HepG2 (cell line): ENCODE measurements around the gene DPY19L3. TPM values are rescaled to one million over a fixed set of nuclear protein-coding genes. Genes with fewer than 3 reads are reported as not detected.
A peak's percentile ranks its signal among the peaks of the same experiment; 100 is the strongest.

Source experiments
- ATAC-seq: fragments of 200-7000 bp; cut with Tn5 transposase; 3 replicates; pipeline ENCODE4 v1.9.1; 2020; ENCODE audit warnings: mild to moderate bottlenecking, moderate library complexity
- BruUV-seq: library from RNA; stranded (reverse); fragments of 400-500 nt; replicated peaks from 2 replicates; lab custom pipeline; 2021; lab: Mats Ljungman, UMichigan
- CTCF ChIA-PET: fragments of 300-600 bp; formaldehyde crosslinking; extraction: SDS; loops from one replicate; lab custom pipeline; 2021; ENCODE audit warnings: low total read pairs, inconsistent platforms, low intra/inter-chr PET ratio; lab: Yijun Ruan, JAX
- POLR2A ChIA-PET: fragments of 350-600 bp; sonication (Branson Sonifier 250); formaldehyde crosslinking; loops from one replicate; lab custom pipeline; 2020; ENCODE audit warnings: antibody characterized with exemption, inconsistent platforms; lab: Yijun Ruan, JAX
- DNase-seq: peaks from one replicate; pipeline ENCODE4 v3.0.0-alpha.2; 2015; ENCODE audit warnings: low spot score
- FAIRE-seq: peaks from 3 replicates; lab custom pipeline; 2011; peaks lifted over from hg19 to GRCh38; lab: Jason Lieb, UNC
- H2AFZ ChIP-seq: one replicate; pipeline ENCODE4 v1.6.1; 2011; ENCODE audit warnings: low read length, inconsistent platforms
- H3K27ac ChIP-seq: fragments of 300-600 bp; 3 replicates; pipeline ENCODE4 v1.8.0; 2011; ENCODE audit warnings: mixed run types, mild to moderate bottlenecking, mixed read lengths, low read length, inconsistent platforms; ENCODE audit not compliant: insufficient read depth; ENCODE audit errors: extremely low read length
- H3K27me3 ChIP-seq, 2 experiments: fragments of 200-600 bp in 1 of 2; 2 replicates in 1 of 2; 3 replicates in 1 of 2; pipeline versions ENCODE4 v1.6.0 to v1.8.0; 2011; ENCODE audit warnings: low read length in 2 of 2, mild to moderate bottlenecking in 2 of 2, moderate library complexity in 2 of 2, inconsistent platforms in 1 of 2; ENCODE audit not compliant: insufficient read depth in 2 of 2, control insufficient read depth in 1 of 2
- H3K36me3 ChIP-seq, 2 experiments: fragments of 200-600 bp in 1 of 2; replicated peaks in 1 of 2; 2 replicates in 1 of 2; 3 replicates in 1 of 2; pipeline versions ENCODE4 v1.5.1 to v1.8.0; 2011; ENCODE audit warnings: low read length in 2 of 2, inconsistent platforms in 1 of 2; ENCODE audit not compliant: insufficient read depth in 2 of 2, control insufficient read depth in 1 of 2
- H3K4me1 ChIP-seq: 2 replicates; pipeline ENCODE4 v1.5.1; 2012; ENCODE audit warnings: low read length, inconsistent platforms; ENCODE audit not compliant: insufficient read depth
- H3K4me2 ChIP-seq: 2 replicates; pipeline ENCODE4 v1.6.0; 2011; ENCODE audit warnings: low read depth, low read length, inconsistent platforms
- H3K4me3 ChIP-seq, 3 experiments: fragments of 200-600 bp in 1 of 3; sonication (generic), shearing (Covaris generic) in 1 of 3; replicated peaks in 1 of 3; 2 replicates each; pipeline ENCODE4 v1.5.1; 2011 to 2016; ENCODE audit warnings: low read length in 3 of 3, inconsistent platforms in 2 of 3, low read depth in 2 of 3, mild to moderate bottlenecking in 2 of 3, control low read depth in 1 of 3, mixed read lengths in 1 of 3; ENCODE audit not compliant: insufficient read depth in 1 of 3
- H3K79me2 ChIP-seq: one replicate; pipeline ENCODE4 v1.6.1; 2011; ENCODE audit warnings: low read length, inconsistent platforms; ENCODE audit not compliant: insufficient read depth
- H3K9ac ChIP-seq: 2 replicates; pipeline ENCODE4 v1.6.0; 2011; ENCODE audit warnings: mild to moderate bottlenecking, low read depth, low read length, inconsistent platforms; ENCODE audit not compliant: insufficient read depth
- H3K9me3 ChIP-seq: 2 replicates; pipeline ENCODE4 v1.5.1; 2012; ENCODE audit warnings: mild to moderate bottlenecking, low read length
- H4K20me1 ChIP-seq: 2 replicates; pipeline ENCODE4 v1.6.0; 2011; ENCODE audit warnings: inconsistent platforms, mild to moderate bottlenecking, low read length, moderate library complexity; ENCODE audit not compliant: insufficient read depth
- AGO2 ChIP-seq: fragments of 200-400 bp; formaldehyde crosslinking; optimal IDR thresholded peaks from 2 replicates; pipeline ENCODE3; 2017; ENCODE audit warnings: mild to moderate bottlenecking, low read depth, low read length, moderate library complexity
- CEBPG ChIP-seq: IDR thresholded peaks from 2 replicates; pipeline ENCODE4 v1.6.1; 2016
- FLYWCH1 ChIP-seq: sonication (generic); formaldehyde crosslinking; IDR thresholded peaks from 2 replicates; pipeline ENCODE4 v1.8.1; 2023; ENCODE audit warnings: mild to moderate bottlenecking, missing genetic modification reagents
- FOXK2 ChIP-seq: fragments of 450-650 bp; IDR thresholded peaks from 2 replicates; pipeline ENCODE4 v1.6.1; 2016
- HMGXB4 ChIP-seq, 2 experiments: sonication (generic) in 1 of 2; formaldehyde crosslinking in 1 of 2; IDR thresholded peaks; 2 replicates each; pipeline versions ENCODE4 v1.4.0 to v1.6.1; 2018 to 2020; ENCODE audit warnings: missing genetic modification reagents in 2 of 2, borderline replicate concordance in 1 of 2, low read depth in 1 of 2, mild to moderate bottlenecking in 1 of 2, missing biosample characterization in 1 of 2
- KAT7 ChIP-seq: IDR thresholded peaks from 2 replicates; pipeline ENCODE4 v1.6.1; 2018; ENCODE audit warnings: borderline replicate concordance, missing compliant biosample characterization
- NFATC3 ChIP-seq: sonication (generic); formaldehyde crosslinking; IDR thresholded peaks from 2 replicates; pipeline ENCODE4 v1.5.1; 2020; ENCODE audit warnings: mild to moderate bottlenecking, missing genetic modification reagents
- NFYC ChIP-seq: IDR thresholded peaks from 2 replicates; pipeline ENCODE4 v1.6.1; 2016; ENCODE audit warnings: missing genetic modification reagents, missing compliant biosample characterization
- POLR2AphosphoS2 ChIP-seq: IDR thresholded peaks from 2 replicates; pipeline ENCODE4 v1.6.1; 2011; ENCODE audit warnings: low read depth, low read length, improper control_type of control experiment
- POLR2AphosphoS5 ChIP-seq: IDR thresholded peaks from 2 replicates; pipeline ENCODE4 v1.6.1; 2012; ENCODE audit warnings: low read depth, low read length
- PTBP1 ChIP-seq: fragments of 200-400 bp; formaldehyde crosslinking; IDR thresholded peaks from 2 replicates; pipeline ENCODE4 v1.6.1; 2018; ENCODE audit warnings: low read length, low read depth; ENCODE audit not compliant: poor library complexity, severe bottlenecking
- RELA ChIP-seq: sonication (generic); formaldehyde crosslinking; IDR thresholded peaks from 2 replicates; pipeline ENCODE4 v1.4.0; 2020; ENCODE audit warnings: missing genetic modification reagents
- STAT6 ChIP-seq: sonication (generic); formaldehyde crosslinking; IDR thresholded peaks from 2 replicates; pipeline ENCODE4 v1.4.0; 2020; ENCODE audit warnings: missing genetic modification reagents, mild to moderate bottlenecking, borderline replicate concordance
- THAP11 ChIP-seq: IDR thresholded peaks from 2 replicates; pipeline ENCODE4 v1.6.1; 2016; ENCODE audit warnings: missing biosample characterization, missing genetic modification reagents
- ZBTB33 ChIP-seq: sonication (generic); formaldehyde crosslinking; IDR thresholded peaks from 2 replicates; pipeline ENCODE4 v1.4.0; 2020; ENCODE audit warnings: missing genetic modification reagents
- ZNF17 ChIP-seq: sonication (generic); formaldehyde crosslinking; IDR thresholded peaks from 2 replicates; pipeline ENCODE4 v1.5.0; 2020; ENCODE audit warnings: mild to moderate bottlenecking, missing genetic modification reagents
- ZNF691 ChIP-seq: sonication (generic); formaldehyde crosslinking; IDR thresholded peaks from 2 replicates; pipeline ENCODE4 v1.4.0; 2020; ENCODE audit warnings: missing genetic modification reagents, low read depth, mild to moderate bottlenecking, borderline replicate concordance
- ZNF709 ChIP-seq: sonication (generic); formaldehyde crosslinking; IDR thresholded peaks from 2 replicates; pipeline ENCODE4 v1.5.0; 2020; ENCODE audit warnings: mild to moderate bottlenecking, missing genetic modification reagents
- WGBS: methylation state at CpG from one replicate; pipeline ENCODE4 v1.1.6; 2017; ENCODE audit warnings: low lambda C conversion rate; 5-methylcytosine and 5-hydroxymethylcytosine counted together
- in situ Hi-C: cut with HindIII; loops from 2 replicates; pipeline ENCODE4 v1.10.0; 2017; ENCODE audit warnings: low pct_unique_long_range_greater_than_20kb; ENCODE audit not compliant: extremely low pct_ligation_motif_present
- intact Hi-C: fragments of 100-400 bp; cut with micrococcal nuclease; formaldehyde crosslinking; loops from one replicate; pipeline ENCODE4 v1.10.0; 2022; ENCODE audit not compliant: unreplicated experiment
- polyA plus RNA-seq, 8 experiments: library from polyadenylated mRNA; depleted of rRNA in 3 of 8; stranded (reverse) in 7 of 8; unstranded in 1 of 8; fragments of >200 nt; fragmentation: Illumina TruSeq in 4 of 8; extraction: Trizol in 4 of 8; gene quantifications; 2 replicates each; pipeline versions ENCODE4 v1.2.1 to v1.2.3, GENCODE V29; 2011 to 2016; ENCODE audit warnings: low read depth in 4 of 8, missing spikeins in 1 of 8, mixed read lengths in 1 of 8; ENCODE audit not compliant: insufficient read depth in 1 of 8
- total RNA-seq, 5 experiments: library from RNA; depleted of rRNA; stranded (reverse); fragments of >200 nt; fragmentation: Illumina TruSeq; extraction: Trizol; gene quantifications; 2 replicates each; pipeline ENCODE4 v1.2.3, GENCODE V29; 2016; ENCODE audit warnings: low read depth in 1 of 5

Gene DPY19L3
- total and polyA plus RNA-seq, 2 of the 13 experiments (the other 11 are each of a cell fraction or from before 2014, with no cell fraction given), result 21.6 to 25.2 TPM

GRCh38 chr19:32404933-32405430 lies 588 bp upstream of the DPY19L3 start:
- in situ Hi-C loops, result loop anchor here (5.0 kb wide), 1 partner anchor 177 kb away; the partner anchor contains the start of gene PDCD5
- ChIA-PET CTCF (no interaction called here), POLR2A (interaction anchor here (0.7 to 2.0 kb wide), 18 partner anchors 8 to 1117 kb away, joined by 3 to 26 read pairs (median 4); partner anchors contain the start of genes ANKRD27, PDCD5, RGS9BP and ZNF507)
- DNase-seq (peak; percentile 19), ATAC-seq (peak; percentile 49), FAIRE-seq (no peak)
- no peaks in the 10 kb centered on the region; a peak in 1 of 5 replicates for H3K27me3 ChIP-seq
- peaks cover 24% of the 10 kb centered on the region for H3K79me2 ChIP-seq
- no peaks in the 10 kb centered on the region for H4K20me1 ChIP-seq
- no peaks in the 10 kb centered on the region for H3K9me3 ChIP-seq
- peak overlapping the region; percentile 82 to 95 (median 90) for H3K4me3 ChIP-seq
- no peak overlapping the region for H2AFZ ChIP-seq
- peak overlapping the region; percentile 98 for H3K9ac ChIP-seq
- H3K4me2 ChIP-seq, result peak overlapping the region; percentile 87
- intact Hi-C loops, result loop anchor here (5.0 kb wide), 1 partner anchor 33 kb away; no protein-coding TSS in a partner anchor
- H3K4me1 ChIP-seq, result peaks cover 37% of the 10 kb centered on the region
- H3K36me3 ChIP-seq, result peaks cover 6 to 18% of the 10 kb centered on the region in 2 experiments
- H3K27ac ChIP-seq, result peak overlapping the region; percentile 95
- WGBS, result 1% methylated on average over 4 of the region's 36 CpGs
- BruUV-seq, result TSS peak; percentile 85
- 0 out of 2 replicates have a peak, but pooled peaks have one; percentile 24 for TF ChIP-seq STAT6
- TF ChIP-seq NFYC (CRISPR knock-in tag), result no peak
- no peak for TF ChIP-seq POLR2AphosphoS5
- no peak for TF ChIP-seq POLR2AphosphoS2
- TF ChIP-seq THAP11 (CRISPR knock-in tag), result no peak
- peak; percentile 17; the same call in 1 of the 2 replicates for TF ChIP-seq KAT7 (CRISPR knock-in tag)
- no peak for TF ChIP-seq CEBPG (CRISPR knock-in tag)
- no peak for TF ChIP-seq NFATC3
- no peak for TF ChIP-seq ZNF709 (CRISPR knock-in tag)
- no peak for TF ChIP-seq FOXK2
- peak; percentile 94 for TF ChIP-seq AGO2
- TF ChIP-seq RELA (CRISPR knock-in tag), result no peak
- no peak for TF ChIP-seq ZNF17 (CRISPR knock-in tag)
- TF ChIP-seq ZNF691 (CRISPR knock-in tag), result peak; percentile 2; the same call in 1 of the 2 replicates
- TF ChIP-seq ZBTB33 (CRISPR knock-in tag), result no peak
- peak; percentile 12 for TF ChIP-seq PTBP1
- no peak for TF ChIP-seq HMGXB4 (CRISPR knock-in tag; IDR thresholded peaks at IDR 0.05; ENCODE audit: borderline replicate concordance in 1 of 2, low read depth in 1 of 2)
- 0 out of 2 replicates have a peak, but pooled peaks have one; percentile 40 for TF ChIP-seq FLYWCH1 (CRISPR knock-in tag)
